H7 (cell line): ENCODE results near the gene KCNMB4. TPM values are rescaled to one million over a fixed set of nuclear protein-coding genes. Genes with fewer than 3 reads are reported as not detected.
A peak's percentile ranks its signal among the peaks of the same experiment; 100 is the strongest.
"Not testable (repeated sequence)": the region's sequence is repeated elsewhere in the genome, so short reads cannot be mapped to it uniquely, and the experiment has no call there.

Experiments used
- DNase-seq: peaks from one replicate; pipeline ENCODE4 v3.0.0; 2012
- H3K27me3 ChIP-seq: 2 replicates; pipeline ENCODE4 v1.6.0; 2011; ENCODE audit warnings: mild to moderate bottlenecking, low read length; ENCODE audit not compliant: control insufficient read depth, insufficient read depth
- H3K36me3 ChIP-seq: replicated peaks from 2 replicates; pipeline ENCODE4 v1.5.1; 2011; ENCODE audit warnings: low read length; ENCODE audit not compliant: control insufficient read depth, insufficient read depth
- H3K4me3 ChIP-seq: 2 replicates; pipeline ENCODE4 v1.5.1; 2011; ENCODE audit warnings: low read depth, mild to moderate bottlenecking, control low read depth, low read length, moderate library complexity; ENCODE audit not compliant: insufficient read depth
- total RNA-seq: library from RNA; depleted of rRNA; stranded (reverse); fragments of >200 nt; shearing (Covaris generic); gene quantifications from 2 replicates; pipeline ENCODE4 v1.2.3, GENCODE V29; 2014

The KCNMB4 gene
- total RNA-seq, 1 experiment from 2014 or later, result 22.2 TPM

GRCh38 chr12:70359458-70360197, 6.5 kb upstream of the KCNMB4 start:
- no peak for DNase-seq
- no peaks in the 10 kb centered on the region for H3K36me3 ChIP-seq

GRCh38 chr12:70360218-70360617, 5.9 kb upstream of the KCNMB4 start:
- Histone ChIP-seq H3K27me3 (no peaks in the 10 kb centered on the region), H3K36me3 (no peaks in the 10 kb centered on the region), H3K4me3 (no peak overlapping the region)
- DNase-seq, result no peak

More at GRCh38 chr12:70359458-70360197, 6.5 kb upstream of the KCNMB4 start:
- H3K4me3 ChIP-seq, result no peak overlapping the region
- H3K27me3 ChIP-seq, result no peaks in the 10 kb centered on the region

- no peaks in the 10 kb centered on the region for H3K36me3 ChIP-seq
- peak; percentile 24 for DNase-seq
- peak overlapping the region; percentile 89 for H3K4me3 ChIP-seq
- no peaks in the 10 kb centered on the region for H3K27me3 ChIP-seq
Measured at GRCh38 chr12:70364695-70365397, 1.2 kb upstream of the KCNMB4 start.

- Histone ChIP-seq H3K27me3 (no peaks in the 10 kb centered on the region), H3K36me3 (no peaks in the 10 kb centered on the region), H3K4me3 (peak overlapping the region; percentile 89)
- DNase-seq, result no peak
Measured at GRCh38 chr12:70365398-70365647, 767 bp upstream of the KCNMB4 start.

- H3K4me3 ChIP-seq, result peak overlapping the region; percentile 89
- no peaks in the 10 kb centered on the region for H3K27me3 ChIP-seq
- no peaks in the 10 kb centered on the region for H3K36me3 ChIP-seq
- DNase-seq, result peak; percentile 80
Measured at GRCh38 chr12:70366581-70367257, 629 bp downstream of the KCNMB4 start.

GRCh38 chr12:70367258-70368141, 1.4 kb downstream of the KCNMB4 start:
- peak; percentile 41 for DNase-seq
- no peaks in the 10 kb centered on the region for H3K27me3 ChIP-seq
- no peaks in the 10 kb centered on the region for H3K36me3 ChIP-seq
- peak overlapping the region; percentile 89 for H3K4me3 ChIP-seq

GRCh38 chr12:70372881-70373280, 6.8 kb downstream of the KCNMB4 start:
- Histone ChIP-seq H3K27me3 (no peaks in the 10 kb centered on the region), H3K36me3 (no peaks in the 10 kb centered on the region), H3K4me3 (no peak overlapping the region)
- no peak for DNase-seq

GRCh38 chr12:70379846-70380245, 13.8 kb downstream of the KCNMB4 start:
- no peak overlapping the region for H3K4me3 ChIP-seq
- H3K36me3 ChIP-seq, result no peaks in the 10 kb centered on the region
- DNase-seq, result no peak
- no peaks in the 10 kb centered on the region for H3K27me3 ChIP-seq

- no peaks in the 10 kb centered on the region for H3K27me3 ChIP-seq
- DNase-seq, result no peak
- H3K4me3 ChIP-seq, result no peak overlapping the region
Measured at GRCh38 chr12:70383484-70383883, 17.4 kb downstream of the KCNMB4 start.

GRCh38 chr12:70383886-70384285, 17.8 kb downstream of the KCNMB4 start:
- no peak for DNase-seq
- no peaks in the 10 kb centered on the region for H3K36me3 ChIP-seq
- H3K27me3 ChIP-seq, result no peaks in the 10 kb centered on the region
- no peak overlapping the region for H3K4me3 ChIP-seq

More at GRCh38 chr12:70383484-70383883, 17.4 kb downstream of the KCNMB4 start:
- H3K36me3 ChIP-seq, result no peaks in the 10 kb centered on the region

- Histone ChIP-seq H3K27me3 (no peaks in the 10 kb centered on the region), H3K4me3 (no peak overlapping the region)
- no peak for DNase-seq
Measured at GRCh38 chr12:70386771-70387170, 20.7 kb downstream of the KCNMB4 start.

GRCh38 chr12:70389678-70390077, 23.6 kb downstream of the KCNMB4 start:
- no peak overlapping the region for H3K4me3 ChIP-seq
- H3K27me3 ChIP-seq, result no peaks in the 10 kb centered on the region
- no peak for DNase-seq
- H3K36me3 ChIP-seq, result no peaks in the 10 kb centered on the region; the same call in 1 of the 2 replicates

More at GRCh38 chr12:70386771-70387170, 20.7 kb downstream of the KCNMB4 start:
- no peaks in the 10 kb centered on the region; the same call in 1 of the 2 replicates for H3K36me3 ChIP-seq

GRCh38 chr12:70392631-70393030, 26.5 kb downstream of the KCNMB4 start:
- not testable (repeated sequence) for H3K36me3 ChIP-seq, H3K27me3 ChIP-seq, DNase-seq, H3K4me3 ChIP-seq

GRCh38 chr12:70393787-70394499, 27.9 kb downstream of the KCNMB4 start:
- Histone ChIP-seq H3K36me3 (no peaks in the 10 kb centered on the region; the same call in 1 of the 2 replicates), H3K4me3 (no peak overlapping the region), H3K27me3 (no peaks in the 10 kb centered on the region)
- no peak for DNase-seq
